Upper lobe of left lung (tissue), 6 donors: ENCODE results near the gene NDUFB7. TPM values are rescaled to one million over a fixed set of nuclear protein-coding genes. Genes with fewer than 3 reads are reported as not detected.
"Not testable (repeated sequence)": the region's sequence is repeated elsewhere in the genome, so short reads cannot be mapped to it uniquely, and the experiment has no call there.

Experiments used
- ATAC-seq, 2 donors: fragments of 200-7000 bp; cut with Tn5 transposase; one replicate each; pipeline ENCODE4 v1.9.1; 2022; ENCODE audit warnings: mild to moderate bottlenecking in 2 of 2, moderate library complexity in 2 of 2; ENCODE audit not compliant: low FRiP score in 2 of 2
- DNase-seq, 2 donors: peaks; one replicate each; pipeline ENCODE4 v3.0.0-alpha.2; 2019 to 2020
- H3K27ac ChIP-seq, 4 donors: fragments of 200-600 bp; sonication (generic); one replicate each; pipeline ENCODE4 v1.5.1; 2016 to 2019
- H3K27me3 ChIP-seq, 4 donors: fragments of 200-600 bp; sonication (generic); one replicate each; pipeline ENCODE4 v1.5.1; 2017 to 2019
- H3K36me3 ChIP-seq, 4 donors: fragments of 200-600 bp; sonication (generic); one replicate each; pipeline ENCODE4 v1.5.1; 2016 to 2019
- H3K4me1 ChIP-seq, 4 donors: fragments of 200-600 bp; sonication (generic); one replicate each; pipeline ENCODE4 v1.5.1; 2018 to 2019
- H3K4me3 ChIP-seq, 4 donors: fragments of 200-600 bp; sonication (generic); one replicate each; pipeline ENCODE4 v1.5.1; 2017 to 2019; ENCODE audit warnings: mild to moderate bottlenecking in 2 of 4, moderate library complexity in 1 of 4
- H3K9me3 ChIP-seq, 4 donors: fragments of 200-600 bp; sonication (generic); one replicate each; pipeline ENCODE4 v1.5.1; 2018 to 2019
- EP300 ChIP-seq, 4 donors: sonication (generic); formaldehyde crosslinking; IDR thresholded peaks; one replicate each; pipeline ENCODE4 v1.5.1; 2017; ENCODE audit warnings: antibody characterized with exemption in 4 of 4, control low read depth in 2 of 4
- POLR2A ChIP-seq, 4 donors: fragments of 450-650 bp; IDR thresholded peaks; one replicate each; pipeline ENCODE4 v1.5.1; 2016 to 2017; ENCODE audit warnings: antibody characterized with exemption in 4 of 4, mild to moderate bottlenecking in 2 of 4
- POLR2AphosphoS5 ChIP-seq, 2 donors: sonication (generic); formaldehyde crosslinking; IDR thresholded peaks; one replicate each; pipeline ENCODE4 v1.5.1; 2017; ENCODE audit warnings: antibody characterized with exemption in 2 of 2
- WGBS, 2 donors: methylation state at CpG; one replicate each; pipeline ENCODE4 v1.1.5; 2017 to 2018; 5-methylcytosine and 5-hydroxymethylcytosine counted together
- total RNA-seq, 6 donors: library from RNA; depleted of rRNA in 4 of 6; stranded (reverse); fragments of >200 nt in 4 of 6; gene quantifications; one replicate each; pipeline versions ENCODE4 v1.1.0 to v1.2.1, GENCODE V29; 2016 to 2021
- TF ChIP-seq, protein P1 (sequence below), 6 experiments: fragments of 450-650 bp in 4 of 6; fragments of 200-600 bp in 2 of 6; sonication (generic) in 2 of 6; IDR thresholded peaks; one replicate each; pipeline ENCODE4 v1.5.1; 2016 to 2019; ENCODE audit warnings: antibody characterized with exemption in 6 of 6
- donor health status: DM: no; HTN: no; CAD: no; lungs with moderate emphysema.
- donor health status: DM: no; HTN: yes; CAD: no; lungs with severe emphysema.

The NDUFB7 gene
- total RNA-seq, 6 donors from 2014 or later: 124 to 350 (median 171) TPM

DNA sequence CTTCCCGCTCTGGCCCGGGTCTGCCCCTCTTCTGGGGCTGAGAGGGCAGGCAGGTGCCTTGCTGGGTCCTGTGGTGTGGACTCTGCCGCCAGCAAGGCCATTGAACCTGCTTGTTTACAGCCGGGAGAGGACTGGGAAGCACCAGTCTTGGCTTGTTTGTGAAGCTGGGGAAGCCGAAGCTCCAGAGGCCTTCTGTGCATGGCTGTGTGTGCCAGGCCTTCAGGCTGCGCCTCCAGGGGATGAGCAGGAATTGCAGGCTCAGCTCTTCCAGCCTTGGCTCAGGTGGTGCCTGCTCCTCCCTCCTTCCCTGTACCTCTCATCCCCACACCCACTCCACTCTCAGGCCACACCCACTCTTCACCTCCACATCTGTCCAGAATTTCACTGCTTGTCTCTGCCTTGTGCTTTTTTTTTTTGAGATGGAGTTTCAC, 17.5 kb downstream of the NDUFB7 start:
- ATAC-seq (peak in 1 of 2 donors; percentile 5), DNase-seq (no peak)
- Histone ChIP-seq H3K36me3 (peaks cover 0 to 5% (median 2%) of the 10 kb centered on the region in 4 donors), H3K9me3 (no peaks in the 10 kb centered on the region), H3K27ac (no peak overlapping the region), H3K27me3 (no peaks in the 10 kb centered on the region), H3K4me3 (no peak overlapping the region), H3K4me1 (peaks cover 10 to 34% (median 14%) of the 10 kb centered on the region in 4 donors)
- no peak for TF ChIP-seq EP300 (IDR thresholded peaks at IDR 0.05)
- no peak for TF ChIP-seq POLR2AphosphoS5 (IDR thresholded peaks at IDR 0.05)
- TF ChIP-seq, protein P1, sequence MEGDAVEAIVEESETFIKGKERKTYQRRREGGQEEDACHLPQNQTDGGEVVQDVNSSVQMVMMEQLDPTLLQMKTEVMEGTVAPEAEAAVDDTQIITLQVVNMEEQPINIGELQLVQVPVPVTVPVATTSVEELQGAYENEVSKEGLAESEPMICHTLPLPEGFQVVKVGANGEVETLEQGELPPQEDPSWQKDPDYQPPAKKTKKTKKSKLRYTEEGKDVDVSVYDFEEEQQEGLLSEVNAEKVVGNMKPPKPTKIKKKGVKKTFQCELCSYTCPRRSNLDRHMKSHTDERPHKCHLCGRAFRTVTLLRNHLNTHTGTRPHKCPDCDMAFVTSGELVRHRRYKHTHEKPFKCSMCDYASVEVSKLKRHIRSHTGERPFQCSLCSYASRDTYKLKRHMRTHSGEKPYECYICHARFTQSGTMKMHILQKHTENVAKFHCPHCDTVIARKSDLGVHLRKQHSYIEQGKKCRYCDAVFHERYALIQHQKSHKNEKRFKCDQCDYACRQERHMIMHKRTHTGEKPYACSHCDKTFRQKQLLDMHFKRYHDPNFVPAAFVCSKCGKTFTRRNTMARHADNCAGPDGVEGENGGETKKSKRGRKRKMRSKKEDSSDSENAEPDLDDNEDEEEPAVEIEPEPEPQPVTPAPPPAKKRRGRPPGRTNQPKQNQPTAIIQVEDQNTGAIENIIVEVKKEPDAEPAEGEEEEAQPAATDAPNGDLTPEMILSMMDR (IDR thresholded peaks at IDR 0.05): no peak
- TF ChIP-seq POLR2A (IDR thresholded peaks at IDR 0.05): no peak
- 79 to 88% methylated on average over 3 to 4 of the region's 6 CpGs for WGBS, 2 donors

DNA sequence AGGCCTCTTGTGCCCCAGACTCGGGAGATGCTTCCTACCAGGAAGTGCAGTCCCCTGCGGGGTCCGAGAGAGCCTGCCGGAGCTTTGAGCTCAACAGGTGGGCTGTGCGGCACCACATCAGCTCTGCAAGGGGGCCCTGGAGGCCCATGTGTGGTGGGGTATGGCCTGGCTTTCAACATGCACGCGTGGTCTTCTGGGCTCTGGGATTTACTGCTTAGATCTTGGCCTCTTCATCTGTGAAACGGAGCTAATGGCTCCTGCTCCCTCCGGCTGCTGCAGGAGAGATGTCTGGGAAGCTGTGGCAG, 18.0 kb downstream of the NDUFB7 start:
- DNase-seq: no peak
- Histone ChIP-seq H3K4me3 (no peak overlapping the region), H3K27me3 (no peaks in the 10 kb centered on the region), H3K9me3 (no peaks in the 10 kb centered on the region), H3K4me1 (peaks cover 10 to 34% (median 14%) of the 10 kb centered on the region in 4 donors), H3K36me3 (peaks cover 0 to 9% (median 3%) of the 10 kb centered on the region in 4 donors), H3K27ac (no peak overlapping the region)
- WGBS, 2 donors: 89 to 100% methylated on average over 4 to 7 of the region's 9 CpGs
- TF ChIP-seq, protein P1 (IDR thresholded peaks at IDR 0.05): no peak
- TF ChIP-seq POLR2A (IDR thresholded peaks at IDR 0.05) (no peak), POLR2AphosphoS5 (IDR thresholded peaks at IDR 0.05) (no peak), EP300 (IDR thresholded peaks at IDR 0.05) (no peak)
- ATAC-seq: no peak

DNA sequence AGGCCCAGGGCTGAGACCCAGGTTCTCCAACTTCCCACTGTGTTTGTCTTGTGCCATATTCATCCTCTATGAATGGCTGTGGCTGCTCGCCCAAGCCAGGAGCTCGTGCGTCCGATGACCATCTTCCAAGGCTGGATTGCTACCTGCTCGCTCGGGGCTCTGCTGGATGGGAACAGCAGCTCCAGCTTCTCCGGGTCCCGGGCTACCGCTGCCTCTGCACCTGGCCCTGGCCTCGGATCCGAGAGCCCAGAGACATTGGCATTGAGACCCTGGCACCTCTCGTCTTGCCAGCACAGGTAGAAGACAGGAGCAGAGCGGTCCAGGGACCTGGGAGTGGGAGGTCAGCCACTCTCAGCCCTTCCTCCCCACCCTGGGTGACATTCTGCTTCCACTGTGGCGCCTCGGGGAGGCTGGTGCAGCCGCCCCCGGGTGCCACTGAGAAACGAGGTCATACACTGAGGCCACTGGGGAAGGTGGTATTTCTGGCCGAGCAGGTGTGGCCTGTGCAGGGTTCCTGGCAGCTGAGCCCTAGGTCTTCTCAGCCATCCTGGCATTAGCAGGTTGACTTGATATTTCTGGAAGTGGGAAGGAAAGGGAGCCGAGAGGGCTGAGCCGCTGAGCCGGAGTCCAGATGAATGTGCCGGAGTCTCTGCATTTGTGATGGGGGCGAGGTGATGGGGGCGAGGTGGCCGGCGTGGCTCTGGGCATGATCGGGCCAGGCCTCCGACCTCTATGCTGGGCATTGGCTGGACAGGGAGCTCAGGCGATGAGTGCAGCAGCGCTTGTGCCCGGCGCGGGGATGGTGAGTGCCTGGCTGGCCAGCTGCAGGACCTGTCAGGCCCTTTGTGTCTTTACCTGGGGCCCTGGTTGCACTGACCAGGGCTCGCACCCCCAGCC, 18.6 kb downstream of the NDUFB7 start:
- H3K36me3 ChIP-seq: peaks cover 0 to 12% (median 4%) of the 10 kb centered on the region in 4 donors
- H3K4me3 ChIP-seq: no peak overlapping the region
- no peaks in the 10 kb centered on the region for H3K9me3 ChIP-seq
- WGBS, 2 donors: 88% methylated on average over 20 to 28 of the region's 35 CpGs
- peak in 1 of 2 donors; percentile 74 for DNase-seq
- peaks cover 10 to 34% (median 14%) of the 10 kb centered on the region in 4 donors for H3K4me1 ChIP-seq
- no peaks in the 10 kb centered on the region for H3K27me3 ChIP-seq
- TF ChIP-seq EP300 (IDR thresholded peaks at IDR 0.05) (no peak), POLR2A (IDR thresholded peaks at IDR 0.05) (no peak), POLR2AphosphoS5 (IDR thresholded peaks at IDR 0.05) (no peak)
- TF ChIP-seq, protein P1 (IDR thresholded peaks at IDR 0.05): no peak
- no peak for ATAC-seq
- no peak overlapping the region for H3K27ac ChIP-seq

DNA sequence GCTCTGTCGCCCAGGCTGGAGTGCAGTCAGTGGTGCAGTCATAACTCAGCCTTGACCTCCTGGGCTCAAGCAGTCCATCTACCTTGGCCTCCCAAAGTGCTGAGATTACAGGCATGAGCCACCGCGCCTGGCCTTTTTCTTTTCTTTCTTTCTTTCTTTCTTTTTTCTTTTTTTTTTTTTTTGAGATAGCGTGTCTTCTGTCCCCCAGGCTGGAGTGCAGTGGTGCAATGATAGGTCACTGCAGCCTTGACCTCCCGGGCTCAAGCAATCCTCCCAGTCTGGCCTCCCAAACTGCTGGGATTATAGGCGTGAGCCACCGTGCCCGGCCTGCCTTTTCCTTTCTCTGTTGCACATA, 19.9 kb downstream of the NDUFB7 start:
- Histone ChIP-seq H3K36me3 (peaks cover 0 to 12% (median 4%) of the 10 kb centered on the region in 4 donors), H3K4me1 (peaks cover 7 to 33% (median 12%) of the 10 kb centered on the region in 4 donors), H3K27ac (peak overlapping the region in 1 of 4 donors; percentile 10)
- ATAC-seq, DNase-seq, H3K4me3 ChIP-seq, H3K27me3 ChIP-seq, H3K9me3 ChIP-seq: not testable (repeated sequence)
- WGBS, 2 donors: 88 to 89% methylated on average over 8 of the region's 8 CpGs

DNA sequence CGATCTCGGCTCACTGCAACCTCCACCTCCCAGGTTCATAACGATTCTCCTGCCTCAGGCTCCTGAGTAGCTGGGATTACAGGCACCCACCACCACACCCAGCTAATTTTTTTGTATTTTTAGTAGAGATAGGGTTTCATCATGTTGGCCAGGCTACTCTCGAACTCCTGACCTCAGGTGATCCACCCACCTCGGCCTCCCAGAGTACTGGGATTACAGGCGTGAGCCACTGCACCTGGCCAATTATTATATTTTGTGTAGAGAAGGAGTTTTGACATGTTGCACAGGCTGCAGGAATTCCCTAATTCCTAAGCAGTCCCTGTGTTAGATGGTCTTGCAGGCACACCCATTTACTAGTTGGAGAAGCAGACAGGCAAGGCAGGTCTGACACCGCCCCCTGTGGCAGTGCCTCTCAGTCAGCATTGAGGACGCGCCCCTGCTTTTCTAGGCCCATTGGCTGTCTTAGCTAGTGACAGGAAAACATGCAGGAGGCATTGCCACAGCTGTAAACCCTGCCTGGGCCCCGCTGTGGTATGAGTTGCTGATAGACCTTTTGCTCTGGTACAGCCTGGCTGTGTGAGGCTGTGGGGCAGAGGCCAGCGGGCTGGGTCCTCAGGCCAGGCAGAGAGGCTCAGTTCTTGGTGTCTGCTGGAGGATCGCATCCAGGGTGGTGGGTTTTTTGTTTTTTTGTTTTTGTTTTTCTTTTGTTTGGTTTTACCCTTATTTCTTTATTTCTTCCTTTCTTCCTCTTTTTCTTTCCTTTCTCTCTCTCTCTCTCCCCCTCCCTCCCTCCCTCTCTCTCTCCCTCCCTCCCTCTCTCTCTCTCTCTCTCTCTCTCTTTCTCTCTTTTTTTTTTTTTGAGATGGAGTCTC, 20.5 kb downstream of the NDUFB7 start:
- TF ChIP-seq, protein P1 (IDR thresholded peaks at IDR 0.05): peak in 1 of 6 experiments; percentile 32
- Histone ChIP-seq H3K4me1 (peaks cover 1 to 27% (median 6%) of the 10 kb centered on the region in 4 donors), H3K36me3 (peaks cover 0 to 12% (median 4%) of the 10 kb centered on the region in 4 donors), H3K27ac (peak overlapping the region in 2 of 4 donors; percentile 12 to 36)
- DNase-seq (peak in 1 of 2 donors; percentile 74), ATAC-seq (peak in 1 of 2 donors; percentile 39)
- H3K9me3 ChIP-seq, H3K27me3 ChIP-seq, H3K4me3 ChIP-seq: not testable (repeated sequence)
- 70 to 75% methylated on average over 12 of the region's 12 CpGs for WGBS, 2 donors
